Thyroid gland (tissue), 4 donors: Measurements from ENCODE around the gene GSKIP.

ENCODE experiments used
- CTCF ChIP-seq, 6 experiments: fragments of 200-600 bp in 3 of 6; fragments of 450-650 bp in 3 of 6; sonication (generic) in 3 of 6; IDR thresholded peaks; one replicate each; pipeline ENCODE4 v1.5.1; 2016 to 2019; ENCODE audit warnings: antibody characterized with exemption in 6 of 6, mild to moderate bottlenecking in 2 of 6, inconsistent platforms in 1 of 6, moderate library complexity in 1 of 6
- POLR2A ChIP-seq, 2 donors: fragments of 450-650 bp; IDR thresholded peaks; one replicate each; pipeline ENCODE4 v1.6.1; 2017; ENCODE audit warnings: antibody characterized with exemption in 2 of 2, mild to moderate bottlenecking in 2 of 2, moderate library complexity in 1 of 2

GRCh38 chr14:96324219-96324618, 39.1 kb upstream of the GSKIP start:
- no peak for TF ChIP-seq CTCF (IDR thresholded peaks at IDR 0.05)
- no peak for TF ChIP-seq POLR2A (IDR thresholded peaks at IDR 0.05)
